SIG-M5 treated with dmso at 0.1 percent for 504 hours (cell line): ENCODE measurements around the gene PAPPA.

Experiments
- DNase-seq: peaks from one replicate; lab custom pipeline; 2025; ENCODE audit not compliant: unreplicated experiment; lab: John Stamatoyannopoulos, UW

Gene PAPPA

GRCh38 chr9:116213693-116214047 lies 60.1 kb downstream of the PAPPA start:
- DNase-seq: no peak

GRCh38 chr9:116218399-116218798 lies 64.8 kb downstream of the PAPPA start:
- no peak for DNase-seq

GRCh38 chr9:116219686-116220085 lies 66.1 kb downstream of the PAPPA start:
- no peak for DNase-seq

DNA sequence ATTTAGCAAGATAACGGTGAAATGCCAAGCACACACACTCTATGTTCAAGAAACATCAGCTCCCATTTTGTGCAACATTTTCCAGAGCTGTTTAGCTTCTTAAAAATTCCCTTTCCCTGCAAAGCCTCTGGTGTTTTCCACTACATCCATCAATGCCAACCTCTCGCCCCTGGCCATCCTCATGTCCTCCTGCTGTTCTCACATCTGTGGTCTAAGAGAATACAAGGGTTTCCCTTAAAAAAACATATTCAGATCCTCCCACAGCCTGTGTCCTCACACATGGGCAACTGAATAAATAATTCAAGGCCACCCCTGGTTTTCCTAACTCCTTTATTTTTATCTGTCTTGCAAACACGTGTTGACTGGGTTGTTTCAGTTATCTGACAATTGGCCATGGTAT lies 70.3 kb downstream of the PAPPA start:
- DNase-seq: no peak

GRCh38 chr9:116230051-116230632 lies 76.6 kb downstream of the PAPPA start:
- DNase-seq: no peak

GRCh38 chr9:116232424-116233159 lies 79.0 kb downstream of the PAPPA start:
- no peak for DNase-seq

DNA sequence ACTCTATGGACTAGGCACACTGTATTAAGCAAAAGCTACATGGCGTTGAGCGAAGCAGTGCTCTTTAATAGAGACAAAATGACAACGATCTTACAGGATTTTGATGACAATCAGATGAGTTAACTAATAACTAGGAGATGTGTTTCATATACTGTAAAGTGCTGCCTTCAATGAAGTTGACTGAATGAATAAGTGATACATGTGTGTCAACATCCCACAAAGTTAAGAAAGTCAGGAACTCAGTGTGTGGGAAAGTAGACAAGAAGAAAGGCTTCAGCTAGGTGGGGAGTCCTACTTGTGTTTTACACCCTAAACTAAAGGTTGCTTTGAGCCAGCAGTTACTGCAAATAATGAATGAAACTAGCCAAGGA lies 79.6 kb downstream of the PAPPA start:
- DNase-seq: no peak

GRCh38 chr9:116234081-116234480 lies 80.5 kb downstream of the PAPPA start:
- no peak for DNase-seq

GRCh38 chr9:116236979-116237378 lies 83.4 kb downstream of the PAPPA start:
- no peak for DNase-seq

GRCh38 chr9:116237456-116237855 lies 83.9 kb downstream of the PAPPA start:
- DNase-seq: no peak

GRCh38 chr9:116238225-116238624 lies 84.6 kb downstream of the PAPPA start:
- DNase-seq: no peak

- no peak for DNase-seq
These were observed 85.3 kb downstream of the PAPPA start for GRCh38 chr9:116238776-116239340.

DNA sequence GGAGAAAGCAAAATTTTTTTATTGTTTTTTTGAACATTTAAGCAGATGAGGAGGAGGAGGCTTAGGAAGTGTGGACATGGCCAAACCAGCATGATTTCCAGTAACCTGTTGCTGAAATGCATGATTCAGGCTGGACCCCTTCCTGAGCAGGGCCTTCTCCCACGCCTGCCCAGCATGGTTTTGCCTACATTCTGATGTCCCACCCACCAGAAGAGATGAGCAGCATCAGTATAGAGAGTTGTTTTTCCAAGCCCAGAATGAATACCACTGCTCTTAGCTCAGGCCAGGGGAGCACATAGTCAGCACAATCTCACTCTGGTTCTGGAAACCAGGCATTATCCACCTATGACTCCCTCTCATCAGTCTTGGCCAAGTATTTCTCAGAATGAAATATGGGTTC lies 90.1 kb downstream of the PAPPA start:
- no peak for DNase-seq

GRCh38 chr9:116247284-116247683 lies 93.7 kb downstream of the PAPPA start:
- no peak for DNase-seq

DNA sequence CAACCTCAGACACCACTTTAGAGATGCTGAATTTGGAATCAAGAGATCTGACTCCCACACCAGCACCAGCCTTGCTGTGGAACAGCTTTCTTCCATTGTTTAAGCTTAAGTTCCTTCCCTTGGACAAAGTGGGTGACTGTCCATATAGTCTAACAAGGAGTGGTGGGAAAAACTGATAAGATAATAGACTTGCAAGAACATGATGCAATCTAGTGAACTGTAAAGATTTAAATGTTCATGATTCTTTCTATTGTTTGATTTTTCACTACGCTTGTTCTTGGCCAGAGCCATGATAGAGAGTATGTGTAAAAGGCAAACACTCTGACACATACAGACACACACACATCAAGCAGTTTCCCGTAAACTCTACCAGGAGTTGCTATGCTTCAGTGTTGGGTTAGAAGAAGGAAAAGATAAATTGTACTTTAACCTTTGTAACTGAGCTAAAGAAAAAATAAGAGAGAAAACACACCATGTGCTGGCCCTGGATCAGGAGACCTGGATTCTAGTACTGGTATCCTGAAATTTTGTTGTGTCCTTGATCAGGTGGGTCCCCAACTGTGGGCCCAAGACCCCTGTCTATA lies 94.3 kb downstream of the PAPPA start:
- no peak for DNase-seq

DNA sequence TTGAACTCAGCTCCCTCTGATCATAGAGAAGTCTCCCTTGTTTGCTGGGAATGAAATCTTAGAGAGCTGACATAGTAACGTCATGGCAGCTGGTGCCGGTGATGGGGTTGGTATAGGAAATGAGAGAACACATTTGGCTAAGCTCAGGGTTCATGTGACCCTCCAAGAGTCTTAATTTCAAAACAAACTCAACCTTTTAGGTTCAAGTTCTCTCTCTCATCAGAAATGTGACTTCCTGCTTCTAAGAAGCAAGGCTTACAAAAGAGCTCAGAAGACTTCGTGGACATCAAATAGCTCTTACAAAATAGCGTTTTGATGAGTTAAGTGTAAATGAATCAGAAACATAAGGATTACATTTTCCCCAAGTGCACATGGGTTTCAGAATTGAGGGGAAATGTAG lies 97.3 kb downstream of the PAPPA start:
- DNase-seq: no peak

- no peak for DNase-seq
These were observed 97.8 kb downstream of the PAPPA start for GRCh38 chr9:116251366-116251765.

GRCh38 chr9:116260531-116260930 lies 106.9 kb downstream of the PAPPA start:
- no peak for DNase-seq

DNA sequence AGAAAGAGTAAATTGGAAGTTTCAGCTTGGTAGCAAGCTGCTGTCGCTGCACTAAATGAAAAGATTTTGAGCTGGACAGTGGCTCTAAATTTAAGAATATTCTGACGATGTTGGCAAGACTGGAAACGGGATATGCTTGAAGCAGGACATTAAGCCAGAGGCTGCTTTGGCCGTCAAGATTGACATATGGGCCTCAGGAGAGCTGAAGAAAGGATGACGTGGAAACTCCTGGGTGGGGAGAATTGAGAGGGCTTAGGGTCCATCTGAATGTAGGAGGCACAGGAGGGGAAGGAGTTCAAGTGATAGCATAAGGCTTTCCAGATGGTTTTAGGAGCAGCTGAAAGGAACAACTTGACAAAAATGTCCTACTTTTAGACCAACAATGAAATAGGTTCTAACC lies 108.9 kb downstream of the PAPPA start:
- no peak for DNase-seq

DNA sequence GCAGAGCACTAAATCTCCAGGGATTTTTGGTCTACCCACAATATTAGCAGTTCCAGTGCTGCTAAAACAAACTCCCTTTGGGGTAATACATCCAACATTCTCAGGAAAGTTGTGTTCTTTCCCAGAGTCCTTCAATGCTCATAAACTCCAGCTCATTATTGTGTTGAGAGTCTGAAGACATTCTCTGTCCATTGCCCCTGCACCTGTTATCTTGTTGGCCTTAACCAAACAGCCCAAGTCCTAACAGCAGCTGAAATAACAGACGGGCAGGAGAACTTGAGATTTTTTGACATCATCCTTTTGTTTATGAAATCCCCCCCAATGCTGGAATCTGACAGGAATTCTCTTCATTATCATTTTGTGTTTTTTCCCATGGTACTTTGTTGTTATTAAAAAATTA lies 110.8 kb downstream of the PAPPA start:
- DNase-seq: no peak

DNA sequence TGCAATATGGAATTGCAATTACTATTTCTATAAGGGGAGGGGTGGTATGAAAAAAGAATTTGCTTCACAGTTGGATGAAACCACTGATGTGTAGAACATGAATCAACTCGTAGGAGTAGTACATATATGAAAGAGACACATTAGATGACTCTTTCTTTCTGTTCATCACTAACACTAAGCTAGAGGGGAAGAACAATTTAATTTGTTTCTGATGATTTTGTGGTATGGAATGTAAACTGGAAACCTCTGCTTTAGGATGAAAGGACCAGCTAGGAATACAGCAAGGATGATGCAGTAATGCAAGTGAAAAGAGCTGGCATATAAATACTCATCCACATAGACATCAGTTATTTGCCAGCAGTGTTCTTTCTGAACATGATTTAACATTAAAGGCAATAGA lies 113.4 kb downstream of the PAPPA start:
- DNase-seq: no peak

GRCh38 chr9:116269250-116269649 lies 115.7 kb downstream of the PAPPA start:
- no peak for DNase-seq
